Epithelial cell of esophagus (primary cell): ENCODE measurements around the gene MAP3K12.

Source experiments
- DNase-seq: peaks from one replicate; pipeline ENCODE4 v3.0.0; 2010; ENCODE audit warnings: low read depth
- H3K4me3 ChIP-seq: 2 replicates; pipeline ENCODE4 v1.5.1; 2011; ENCODE audit warnings: mild to moderate bottlenecking, low read length, control low read depth
- TF ChIP-seq, protein P1 (sequence below): IDR thresholded peaks from 2 replicates; pipeline ENCODE4 v1.5.1; 2011; ENCODE audit warnings: low read depth, mild to moderate bottlenecking, low read length, control low read depth, inconsistent platforms; ENCODE audit not compliant: insufficient read depth; ENCODE audit errors: missing control alignments

The MAP3K12 gene

GRCh38 chr12:53500142-53500775 lies 1.0 kb upstream of the MAP3K12 start:
- H3K4me3 ChIP-seq, result peak overlapping the region; percentile 73
- TF ChIP-seq, protein P1, sequence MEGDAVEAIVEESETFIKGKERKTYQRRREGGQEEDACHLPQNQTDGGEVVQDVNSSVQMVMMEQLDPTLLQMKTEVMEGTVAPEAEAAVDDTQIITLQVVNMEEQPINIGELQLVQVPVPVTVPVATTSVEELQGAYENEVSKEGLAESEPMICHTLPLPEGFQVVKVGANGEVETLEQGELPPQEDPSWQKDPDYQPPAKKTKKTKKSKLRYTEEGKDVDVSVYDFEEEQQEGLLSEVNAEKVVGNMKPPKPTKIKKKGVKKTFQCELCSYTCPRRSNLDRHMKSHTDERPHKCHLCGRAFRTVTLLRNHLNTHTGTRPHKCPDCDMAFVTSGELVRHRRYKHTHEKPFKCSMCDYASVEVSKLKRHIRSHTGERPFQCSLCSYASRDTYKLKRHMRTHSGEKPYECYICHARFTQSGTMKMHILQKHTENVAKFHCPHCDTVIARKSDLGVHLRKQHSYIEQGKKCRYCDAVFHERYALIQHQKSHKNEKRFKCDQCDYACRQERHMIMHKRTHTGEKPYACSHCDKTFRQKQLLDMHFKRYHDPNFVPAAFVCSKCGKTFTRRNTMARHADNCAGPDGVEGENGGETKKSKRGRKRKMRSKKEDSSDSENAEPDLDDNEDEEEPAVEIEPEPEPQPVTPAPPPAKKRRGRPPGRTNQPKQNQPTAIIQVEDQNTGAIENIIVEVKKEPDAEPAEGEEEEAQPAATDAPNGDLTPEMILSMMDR, result no peak
- peak; percentile 61 for DNase-seq

- peak overlapping the region; percentile 73 for H3K4me3 ChIP-seq
- DNase-seq, result no peak
- TF ChIP-seq, protein P1, result no peak
Measured at GRCh38 chr12:53498235-53498630, 1.0 kb downstream of the MAP3K12 start.

GRCh38 chr12:53497461-53497860 lies 1.8 kb downstream of the MAP3K12 start:
- no peak overlapping the region for H3K4me3 ChIP-seq
- TF ChIP-seq, protein P1, result no peak
- DNase-seq, result no peak

- DNase-seq, result no peak
- TF ChIP-seq, protein P1, result no peak
- no peak overlapping the region for H3K4me3 ChIP-seq
Measured at GRCh38 chr12:53496752-53497032, 2.6 kb downstream of the MAP3K12 start.

DNA sequence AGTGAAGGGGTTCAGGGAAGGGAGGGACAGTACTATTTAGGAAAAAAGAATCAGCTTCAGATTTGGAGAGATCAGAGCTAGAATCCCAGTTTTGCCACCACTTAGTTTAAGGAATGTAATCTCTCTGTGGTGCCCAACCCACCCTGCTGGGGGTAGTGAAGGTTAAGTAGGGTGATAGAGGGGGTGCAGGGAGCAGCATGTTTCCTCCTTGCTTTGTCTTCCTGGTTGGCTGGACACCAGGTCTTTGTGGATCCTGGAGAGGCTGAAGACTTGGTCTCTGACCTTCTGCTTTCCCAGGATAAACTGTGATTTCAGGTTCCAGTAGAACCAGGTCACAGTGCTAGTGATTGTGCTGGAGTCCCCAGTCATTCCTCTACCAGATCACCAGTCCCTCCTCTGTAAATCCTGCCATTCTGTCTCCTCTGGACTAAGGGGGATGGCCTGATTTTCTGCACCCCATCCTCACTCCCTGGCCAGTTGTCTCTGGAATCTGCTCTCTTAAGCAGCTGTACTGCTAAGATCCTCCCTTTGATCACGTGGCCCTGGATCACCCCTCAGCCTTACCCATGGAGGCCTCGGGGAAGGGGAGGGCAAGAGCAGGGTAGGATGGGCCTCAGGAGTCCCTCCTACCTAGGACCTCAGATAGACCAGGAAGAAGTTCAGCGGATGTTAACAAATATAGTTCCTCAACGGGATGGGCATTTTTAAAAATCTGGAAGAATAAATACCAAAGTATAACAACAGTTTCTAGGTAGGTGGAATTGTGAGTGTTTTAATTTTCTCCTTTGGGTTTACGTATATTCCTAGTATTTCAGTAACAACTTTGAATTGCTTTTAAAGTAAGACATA lies 3.1 kb downstream of the MAP3K12 start:
- no peak overlapping the region for H3K4me3 ChIP-seq
- no peak for DNase-seq
- TF ChIP-seq, protein P1, result no peak

DNA sequence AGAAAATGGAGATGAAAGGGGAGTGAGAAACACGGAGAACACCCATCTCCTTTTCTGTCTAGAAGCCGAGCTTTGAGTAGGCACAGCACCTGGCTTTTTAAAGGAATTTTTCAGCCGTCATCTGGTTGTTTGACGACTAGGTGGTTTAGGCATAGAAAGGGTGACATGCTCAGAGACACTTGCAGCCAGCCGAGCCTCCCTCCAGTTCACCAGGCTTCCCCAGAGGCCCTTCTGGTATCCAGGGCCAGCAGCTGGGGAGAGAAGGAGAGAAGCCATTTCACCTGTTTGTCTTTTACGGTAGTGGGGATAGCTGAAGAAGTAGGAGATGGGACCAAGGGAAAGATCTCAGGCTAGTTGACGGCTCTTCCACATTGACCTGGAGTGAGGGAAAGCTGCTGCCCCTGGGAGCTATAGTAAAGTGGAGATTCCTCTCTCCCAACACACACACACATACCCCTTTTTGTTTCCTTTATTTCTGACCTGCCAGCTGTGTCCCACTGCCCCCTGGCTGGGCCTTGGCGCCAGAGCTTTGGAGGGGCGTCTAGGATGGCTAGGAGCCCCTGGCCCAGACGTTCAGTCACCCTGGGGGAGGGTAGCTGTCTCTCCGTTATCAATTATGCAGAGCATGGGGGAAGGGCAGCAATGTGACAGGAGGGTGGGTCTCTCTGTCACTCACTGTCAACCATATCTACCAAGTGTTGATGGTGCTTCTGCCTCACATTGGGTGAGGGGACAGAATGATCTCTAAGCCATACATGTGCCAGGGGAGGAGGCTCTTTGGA lies 5.5 kb downstream of the MAP3K12 start:
- peak overlapping the region; percentile 65 for H3K4me3 ChIP-seq
- TF ChIP-seq, protein P1, result no peak
- no peak for DNase-seq
